ENCODE data around the gene CACYBP.

CACYBP gene

DNA sequence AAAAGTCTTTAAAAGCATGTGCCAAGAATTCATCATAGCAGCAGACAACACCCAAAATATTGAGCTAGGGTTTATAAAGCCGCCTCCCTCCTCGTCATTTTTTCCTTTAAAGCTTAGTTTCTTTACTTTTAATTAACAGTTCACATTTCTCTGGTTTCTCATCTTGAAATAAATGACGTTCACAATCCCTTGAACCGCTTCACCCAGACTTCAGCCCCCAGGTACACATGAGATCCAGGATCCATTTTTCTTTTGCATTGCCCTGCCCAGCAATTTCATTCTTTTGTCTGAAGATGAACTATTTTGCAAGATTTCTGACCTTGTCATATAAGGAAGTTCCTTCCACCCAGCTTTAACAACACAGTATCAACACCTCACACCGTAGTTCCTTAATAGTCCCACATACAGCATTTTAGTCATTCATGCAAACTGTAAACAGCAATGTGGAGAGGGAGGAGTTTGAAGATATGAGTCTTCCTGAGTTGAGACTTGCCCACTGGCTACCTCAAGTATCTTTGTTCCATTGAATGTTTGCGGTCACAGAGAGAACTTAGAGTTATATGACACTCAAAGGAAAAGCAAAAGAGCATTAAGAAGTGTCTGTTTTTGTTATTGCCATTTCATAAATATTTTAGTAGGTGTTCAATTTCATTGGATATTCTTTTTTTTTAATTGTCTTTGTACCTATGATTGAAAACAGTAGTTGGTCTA, 35.3 kb upstream of the CACYBP start:
- TF ChIP-seq, protein P1, sequence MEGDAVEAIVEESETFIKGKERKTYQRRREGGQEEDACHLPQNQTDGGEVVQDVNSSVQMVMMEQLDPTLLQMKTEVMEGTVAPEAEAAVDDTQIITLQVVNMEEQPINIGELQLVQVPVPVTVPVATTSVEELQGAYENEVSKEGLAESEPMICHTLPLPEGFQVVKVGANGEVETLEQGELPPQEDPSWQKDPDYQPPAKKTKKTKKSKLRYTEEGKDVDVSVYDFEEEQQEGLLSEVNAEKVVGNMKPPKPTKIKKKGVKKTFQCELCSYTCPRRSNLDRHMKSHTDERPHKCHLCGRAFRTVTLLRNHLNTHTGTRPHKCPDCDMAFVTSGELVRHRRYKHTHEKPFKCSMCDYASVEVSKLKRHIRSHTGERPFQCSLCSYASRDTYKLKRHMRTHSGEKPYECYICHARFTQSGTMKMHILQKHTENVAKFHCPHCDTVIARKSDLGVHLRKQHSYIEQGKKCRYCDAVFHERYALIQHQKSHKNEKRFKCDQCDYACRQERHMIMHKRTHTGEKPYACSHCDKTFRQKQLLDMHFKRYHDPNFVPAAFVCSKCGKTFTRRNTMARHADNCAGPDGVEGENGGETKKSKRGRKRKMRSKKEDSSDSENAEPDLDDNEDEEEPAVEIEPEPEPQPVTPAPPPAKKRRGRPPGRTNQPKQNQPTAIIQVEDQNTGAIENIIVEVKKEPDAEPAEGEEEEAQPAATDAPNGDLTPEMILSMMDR (IDR thresholded peaks at IDR 0.05; ENCODE audit: insufficient read depth, low read length, poor library complexity, severe bottlenecking), result no peak
- Histone ChIP-seq H3K36me3 (ENCODE audit: control insufficient read depth, insufficient read depth, low read length) (no peaks in the 10 kb centered on the region; the same call in none of the 2 replicates), H3K27me3 (replicated peaks; ENCODE audit: control insufficient read depth, insufficient read depth, low read length) (no peaks in the 10 kb centered on the region), H3K4me3 (replicated peaks; ENCODE audit: low read depth, low read length) (no peak overlapping the region)
- no peak for DNase-seq (ENCODE audit: extremely low read depth, insufficient read length)

DNA sequence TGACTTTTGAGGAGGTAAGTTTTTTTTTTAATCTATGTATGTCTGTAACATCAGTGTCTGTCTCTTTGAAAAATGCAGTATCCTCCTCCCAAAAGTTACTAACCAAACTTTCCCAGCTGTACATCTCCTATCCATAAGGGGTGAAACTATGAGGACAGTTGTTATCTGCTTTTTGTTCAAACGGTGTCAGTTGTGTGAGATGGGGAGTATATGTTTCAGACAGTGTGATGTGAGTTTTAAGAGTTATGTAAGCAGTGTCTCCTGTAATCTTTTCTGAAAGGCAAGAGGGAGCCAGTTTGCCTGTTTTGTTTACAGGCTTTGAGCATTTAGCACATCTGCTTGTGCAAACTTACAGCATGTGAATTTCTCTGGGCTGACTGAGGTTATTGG, 34.8 kb upstream of the CACYBP start:
- TF ChIP-seq, protein P1 (IDR thresholded peaks at IDR 0.05; ENCODE audit: insufficient read depth, low read length, poor library complexity, severe bottlenecking), result no peak
- no peak for DNase-seq (ENCODE audit: extremely low read depth, insufficient read length)
- Histone ChIP-seq H3K27me3 (replicated peaks; ENCODE audit: control insufficient read depth, insufficient read depth, low read length) (no peaks in the 10 kb centered on the region), H3K36me3 (ENCODE audit: control insufficient read depth, insufficient read depth, low read length) (no peaks in the 10 kb centered on the region; the same call in none of the 2 replicates), H3K4me3 (replicated peaks; ENCODE audit: low read depth, low read length) (no peak overlapping the region)

DNA sequence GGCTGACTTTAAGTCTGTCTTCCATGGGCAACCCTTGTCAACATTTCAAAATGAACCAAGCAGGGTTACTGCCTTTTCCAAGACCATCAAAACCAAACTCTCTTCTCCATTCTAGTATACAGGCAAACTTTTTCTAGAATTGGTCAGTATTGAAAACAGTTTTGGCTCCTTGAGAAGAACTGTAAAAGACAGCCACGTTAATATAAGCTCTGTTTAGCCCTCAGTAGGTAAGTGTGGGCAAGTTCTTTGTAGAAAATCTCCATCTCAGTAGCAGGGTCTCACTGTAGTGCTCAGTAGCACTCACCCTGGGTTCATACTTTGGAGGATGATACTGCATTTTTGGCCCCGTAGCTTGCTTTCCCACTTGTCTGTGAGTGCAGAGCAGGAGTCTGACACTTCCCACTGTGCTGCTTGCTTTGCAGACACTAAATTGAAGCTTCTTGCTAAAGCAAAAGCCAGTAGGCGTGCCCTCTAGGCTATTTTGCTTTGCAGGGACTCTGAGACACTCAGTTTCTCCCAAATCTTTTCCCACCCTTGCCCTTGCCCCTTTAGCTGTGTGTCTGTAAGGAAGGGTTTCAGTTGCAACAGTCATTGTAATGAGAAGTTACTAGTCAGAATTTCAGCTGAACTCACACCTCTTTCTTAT, 34.3 kb upstream of the CACYBP start:
- TF ChIP-seq, protein P1 (IDR thresholded peaks at IDR 0.05; ENCODE audit: insufficient read depth, low read length, poor library complexity, severe bottlenecking), result no peak
- Histone ChIP-seq H3K36me3 (ENCODE audit: control insufficient read depth, insufficient read depth, low read length) (no peaks in the 10 kb centered on the region; the same call in 1 of the 2 replicates), H3K4me3 (replicated peaks; ENCODE audit: low read depth, low read length) (no peak overlapping the region), H3K27me3 (replicated peaks; ENCODE audit: control insufficient read depth, insufficient read depth, low read length) (no peaks in the 10 kb centered on the region)
- no peak for DNase-seq (ENCODE audit: extremely low read depth, insufficient read length)

DNA sequence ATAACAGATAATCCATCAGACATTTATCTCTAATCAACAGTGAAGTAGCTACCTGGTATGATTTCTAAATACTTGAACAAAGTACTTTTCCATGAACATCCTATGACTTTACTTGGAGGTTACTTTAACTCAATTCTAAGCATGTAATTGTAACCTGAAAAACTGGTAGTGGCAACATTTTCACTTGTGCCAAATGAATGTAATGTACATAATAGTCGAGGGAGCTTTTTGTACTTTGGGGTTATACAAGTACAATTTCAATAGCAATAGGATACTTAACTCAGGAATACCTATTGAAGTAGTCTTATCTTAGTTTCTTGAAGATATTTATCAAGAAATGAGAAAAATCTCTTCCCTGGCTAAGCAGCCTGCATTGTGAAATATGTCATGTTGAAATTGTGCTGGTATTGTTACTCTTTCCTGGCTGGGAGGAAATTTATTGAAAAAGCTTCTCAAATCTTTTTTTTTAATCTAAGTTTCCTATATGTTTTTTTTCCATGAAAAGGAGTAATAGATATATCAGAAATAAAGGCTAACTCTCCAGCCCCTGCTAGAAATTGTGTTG, 33.7 kb upstream of the CACYBP start:
- no peak overlapping the region for H3K4me3 ChIP-seq (replicated peaks; ENCODE audit: low read depth, low read length)
- no peak for DNase-seq (ENCODE audit: extremely low read depth, insufficient read length)
- H3K36me3 ChIP-seq (ENCODE audit: control insufficient read depth, insufficient read depth, low read length), result no peaks in the 10 kb centered on the region; the same call in 1 of the 2 replicates
- H3K27me3 ChIP-seq (replicated peaks; ENCODE audit: control insufficient read depth, insufficient read depth, low read length), result no peaks in the 10 kb centered on the region
- TF ChIP-seq, protein P1 (IDR thresholded peaks at IDR 0.05; ENCODE audit: insufficient read depth, low read length, poor library complexity, severe bottlenecking), result no peak

DNA sequence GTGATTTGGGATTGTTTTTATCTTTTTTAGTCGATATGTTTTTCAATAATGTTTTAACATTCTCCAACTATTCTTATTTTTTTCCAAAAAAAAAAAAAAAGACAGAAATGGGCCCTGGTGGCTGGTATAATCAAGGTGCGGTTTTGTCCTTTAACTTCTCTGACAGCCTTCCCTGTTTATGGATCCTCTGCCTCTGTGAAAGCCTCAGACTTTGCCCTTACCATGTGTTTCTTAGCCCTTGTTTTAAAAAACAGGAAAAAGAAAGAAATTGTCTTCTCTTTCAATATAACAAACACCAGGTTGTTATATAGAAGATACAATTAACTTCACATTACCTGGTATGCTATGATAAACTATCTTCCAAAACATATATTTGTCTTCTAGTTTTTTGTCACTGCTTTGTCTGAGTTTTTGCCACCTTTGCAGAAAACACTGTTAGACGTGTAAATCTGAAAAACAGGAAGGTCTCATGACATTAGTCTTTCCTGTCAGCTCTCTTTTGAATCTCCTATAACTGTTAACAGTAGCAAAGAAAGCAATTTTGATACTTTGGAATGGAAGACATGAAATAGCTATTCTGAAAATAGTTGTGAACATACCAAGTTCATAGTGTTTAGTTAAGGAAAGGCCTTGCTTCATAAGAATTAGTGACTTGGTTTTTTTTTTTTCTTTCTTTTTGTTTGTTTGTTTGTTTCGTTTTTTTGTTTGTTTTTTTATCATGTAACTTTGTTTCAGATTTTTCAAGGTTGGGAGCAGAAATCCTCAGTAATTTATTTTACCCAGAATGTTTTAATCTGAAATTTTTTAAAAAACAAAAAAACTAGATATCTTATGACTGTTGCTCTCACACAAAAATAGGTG, 31.7 kb upstream of the CACYBP start:
- H3K36me3 ChIP-seq (ENCODE audit: control insufficient read depth, insufficient read depth, low read length), result no peaks in the 10 kb centered on the region; the same call in 1 of the 2 replicates
- H3K4me3 ChIP-seq (replicated peaks; ENCODE audit: low read depth, low read length), result no peak overlapping the region
- no peaks in the 10 kb centered on the region for H3K27me3 ChIP-seq (replicated peaks; ENCODE audit: control insufficient read depth, insufficient read depth, low read length)
- no peak for DNase-seq (ENCODE audit: extremely low read depth, insufficient read length)
- TF ChIP-seq, protein P1 (IDR thresholded peaks at IDR 0.05; ENCODE audit: insufficient read depth, low read length, poor library complexity, severe bottlenecking), result no peak
